Uterus (tissue), 2 donors: ENCODE data around the gene RENBP.

Experiments
- CTCF ChIP-seq, 4 experiments: fragments of 200-600 bp in 2 of 4; fragments of 450-650 bp in 2 of 4; sonication (generic) in 2 of 4; IDR thresholded peaks; one replicate each; pipeline ENCODE4 v1.5.1; 2016 to 2019; ENCODE audit warnings: antibody characterized with exemption in 4 of 4, mild to moderate bottlenecking in 2 of 4, moderate library complexity in 1 of 4
- POLR2A ChIP-seq, 2 donors: fragments of 450-650 bp; IDR thresholded peaks; one replicate each; pipeline ENCODE4 v1.6.1; 2016; ENCODE audit warnings: antibody characterized with exemption in 2 of 2, mild to moderate bottlenecking in 1 of 2, moderate library complexity in 1 of 2

GRCh38 chrX:153907456-153907855 lies 37.0 kb downstream of the RENBP start:
- TF ChIP-seq CTCF (IDR thresholded peaks at IDR 0.05), result no peak
- TF ChIP-seq POLR2A (IDR thresholded peaks at IDR 0.05), result no peak
